ENCODE data around the gene DNAH2. TPM values are rescaled to one million over a fixed set of nuclear protein-coding genes. Genes with fewer than 3 reads are reported as not detected.
A peak's percentile ranks its signal among the peaks of the same experiment; 100 is the strongest.

DNAH2 gene
- total RNA-seq, 4 donors from 2014 or later = under 0.01 to 0.22 (median 0.20) TPM; not detected in 1

DNA sequence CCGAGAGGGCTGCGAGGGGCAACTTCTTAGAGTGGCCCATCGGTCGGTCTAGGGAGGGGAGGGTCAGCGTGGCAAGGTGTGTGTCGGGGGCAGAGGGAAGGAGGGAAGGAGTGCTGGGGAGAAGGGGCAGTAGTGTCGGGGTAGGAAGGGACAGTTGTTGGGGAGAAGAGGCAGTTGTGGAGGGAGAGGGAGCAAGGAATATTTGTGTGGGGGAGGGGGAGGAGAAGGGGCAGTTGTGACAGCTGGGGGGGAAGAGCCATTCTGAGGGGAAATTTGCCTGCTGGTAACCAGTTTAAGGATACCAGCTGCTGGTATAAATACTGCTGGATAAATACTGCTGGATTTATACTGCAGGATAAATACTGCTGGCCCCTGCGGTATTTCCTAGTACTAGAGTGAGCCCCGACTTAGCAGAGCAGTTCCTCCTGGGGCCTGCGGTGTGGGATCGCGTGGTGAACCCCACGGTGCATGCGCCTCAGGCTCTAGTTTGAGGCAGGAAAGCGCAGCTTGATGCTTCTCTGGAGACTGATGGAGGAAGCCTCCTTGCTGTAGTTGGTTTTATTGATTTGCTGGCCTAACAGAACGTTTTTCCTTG lies 309 bp downstream of the DNAH2 start:
- Histone ChIP-seq H3K9me3 (no peaks in the 10 kb centered on the region), H3K4me1 (peaks cover 16% of the 10 kb centered on the region in 2 donors), H3K4me3 (replicated peaks in 1 of 3) (peak overlapping the region in 2 of 3 donors; percentile 7 to 49), H3K27ac (no peak overlapping the region), H3K27me3 (no peaks in the 10 kb centered on the region), H3K36me3 (no peaks in the 10 kb centered on the region)
- WGBS, 2 donors = 8% methylated on average over 16 of the region's 16 CpGs
- intact Hi-C loops (cut with DNase I) = no loop called here
- DNase-seq = no peak
- no peak for TF ChIP-seq POLR2A (IDR thresholded peaks at IDR 0.05)
- TF ChIP-seq, protein P1, sequence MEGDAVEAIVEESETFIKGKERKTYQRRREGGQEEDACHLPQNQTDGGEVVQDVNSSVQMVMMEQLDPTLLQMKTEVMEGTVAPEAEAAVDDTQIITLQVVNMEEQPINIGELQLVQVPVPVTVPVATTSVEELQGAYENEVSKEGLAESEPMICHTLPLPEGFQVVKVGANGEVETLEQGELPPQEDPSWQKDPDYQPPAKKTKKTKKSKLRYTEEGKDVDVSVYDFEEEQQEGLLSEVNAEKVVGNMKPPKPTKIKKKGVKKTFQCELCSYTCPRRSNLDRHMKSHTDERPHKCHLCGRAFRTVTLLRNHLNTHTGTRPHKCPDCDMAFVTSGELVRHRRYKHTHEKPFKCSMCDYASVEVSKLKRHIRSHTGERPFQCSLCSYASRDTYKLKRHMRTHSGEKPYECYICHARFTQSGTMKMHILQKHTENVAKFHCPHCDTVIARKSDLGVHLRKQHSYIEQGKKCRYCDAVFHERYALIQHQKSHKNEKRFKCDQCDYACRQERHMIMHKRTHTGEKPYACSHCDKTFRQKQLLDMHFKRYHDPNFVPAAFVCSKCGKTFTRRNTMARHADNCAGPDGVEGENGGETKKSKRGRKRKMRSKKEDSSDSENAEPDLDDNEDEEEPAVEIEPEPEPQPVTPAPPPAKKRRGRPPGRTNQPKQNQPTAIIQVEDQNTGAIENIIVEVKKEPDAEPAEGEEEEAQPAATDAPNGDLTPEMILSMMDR (IDR thresholded peaks at IDR 0.05) = no peak

DNA sequence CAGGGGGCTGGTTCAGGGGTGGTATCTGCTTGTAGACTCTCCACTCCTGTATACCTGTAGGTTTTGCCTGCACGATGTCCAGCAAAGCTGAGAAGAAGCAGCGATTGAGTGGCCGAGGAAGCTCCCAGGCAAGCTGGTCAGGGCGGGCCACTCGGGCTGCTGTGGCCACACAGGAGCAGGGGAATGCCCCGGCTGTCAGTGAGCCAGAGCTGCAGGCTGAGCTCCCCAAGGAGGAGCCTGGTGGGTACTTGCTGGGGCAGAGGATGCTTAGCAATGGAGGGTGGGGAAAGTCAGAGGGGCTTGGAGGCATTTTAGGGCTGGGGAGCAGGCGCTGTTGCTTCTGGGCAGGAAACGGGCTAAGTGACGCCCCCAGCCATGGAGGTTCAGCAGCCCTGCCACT lies 2.1 kb downstream of the DNAH2 start:
- H3K27me3 ChIP-seq = no peaks in the 10 kb centered on the region
- WGBS, 2 donors = 60 to 71% methylated on average over 9 of the region's 9 CpGs
- no peak for DNase-seq
- H3K36me3 ChIP-seq = no peaks in the 10 kb centered on the region
- no peak overlapping the region for H3K27ac ChIP-seq
- H3K9me3 ChIP-seq = no peaks in the 10 kb centered on the region
- peaks cover 16% of the 10 kb centered on the region in 2 donors for H3K4me1 ChIP-seq
- intact Hi-C loops (cut with DNase I) = no loop called here
- no peak overlapping the region for H3K4me3 ChIP-seq (replicated peaks in 1 of 3)
- TF ChIP-seq, protein P1 (IDR thresholded peaks at IDR 0.05) = no peak
- TF ChIP-seq POLR2A (IDR thresholded peaks at IDR 0.05) = no peak

DNA sequence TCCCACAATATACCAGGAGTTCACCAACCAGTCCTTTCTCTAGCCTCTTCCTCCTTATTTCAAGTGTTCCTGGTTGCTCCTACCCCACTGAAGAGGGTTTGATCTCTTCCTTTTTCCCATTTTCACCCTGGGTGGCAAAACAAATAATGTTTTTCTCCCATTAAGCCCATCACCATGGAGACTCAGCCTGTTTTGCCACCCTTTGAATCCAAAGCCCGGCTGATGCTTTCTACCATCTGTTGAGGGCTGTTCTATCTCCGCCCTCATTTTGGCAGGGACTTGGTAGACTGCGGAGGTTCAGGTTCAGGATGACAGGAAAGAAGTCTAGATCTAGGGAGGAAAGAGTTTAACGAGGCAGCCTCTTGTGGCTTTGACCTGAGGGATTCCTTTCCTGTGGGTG lies 2.6 kb downstream of the DNAH2 start:
- intact Hi-C loops (cut with DNase I) = no loop called here
- no peak for DNase-seq
- Histone ChIP-seq H3K4me1 (peaks cover 16% of the 10 kb centered on the region in 2 donors), H3K27ac (no peak overlapping the region), H3K9me3 (no peaks in the 10 kb centered on the region), H3K36me3 (no peaks in the 10 kb centered on the region), H3K4me3 (replicated peaks in 1 of 3) (no peak overlapping the region), H3K27me3 (no peaks in the 10 kb centered on the region)
- no peak for TF ChIP-seq POLR2A (IDR thresholded peaks at IDR 0.05)
- TF ChIP-seq, protein P1 (IDR thresholded peaks at IDR 0.05) = no peak
- 57 to 64% methylated on average over 4 of the region's 4 CpGs for WGBS, 2 donors

DNA sequence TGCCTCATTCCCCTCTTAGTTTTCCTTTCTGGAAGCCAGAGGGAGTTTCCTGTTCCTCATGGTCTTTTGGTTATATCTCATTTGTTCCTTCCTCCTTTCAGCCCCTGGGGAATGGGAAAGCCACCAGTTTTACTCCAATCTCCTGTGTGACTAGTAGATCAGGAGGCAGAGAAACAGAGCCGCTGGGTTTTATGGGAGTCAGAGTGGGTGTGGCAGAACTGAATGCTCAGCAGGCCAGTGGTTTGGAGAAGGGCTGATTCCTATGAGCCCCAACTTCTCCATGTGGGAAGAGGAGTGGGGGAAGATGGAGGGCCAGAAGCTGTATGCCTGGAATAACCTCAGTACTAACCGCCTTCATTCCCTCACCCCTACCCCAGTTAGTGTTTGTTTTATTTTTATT lies 4.1 kb downstream of the DNAH2 start:
- 74 to 78% methylated on average over 2 of the region's 2 CpGs for WGBS, 2 donors
- no peak overlapping the region for H3K4me3 ChIP-seq (replicated peaks in 1 of 3)
- intact Hi-C loops (cut with DNase I) = no loop called here
- no peak for DNase-seq
- H3K27me3 ChIP-seq = no peaks in the 10 kb centered on the region
- H3K9me3 ChIP-seq = no peaks in the 10 kb centered on the region
- TF ChIP-seq POLR2A (IDR thresholded peaks at IDR 0.05) = no peak
- TF ChIP-seq, protein P1 (IDR thresholded peaks at IDR 0.05) = no peak
- H3K4me1 ChIP-seq = peaks cover 10 to 11% of the 10 kb centered on the region in 2 donors
- H3K36me3 ChIP-seq = no peaks in the 10 kb centered on the region
- H3K27ac ChIP-seq = no peak overlapping the region

DNA sequence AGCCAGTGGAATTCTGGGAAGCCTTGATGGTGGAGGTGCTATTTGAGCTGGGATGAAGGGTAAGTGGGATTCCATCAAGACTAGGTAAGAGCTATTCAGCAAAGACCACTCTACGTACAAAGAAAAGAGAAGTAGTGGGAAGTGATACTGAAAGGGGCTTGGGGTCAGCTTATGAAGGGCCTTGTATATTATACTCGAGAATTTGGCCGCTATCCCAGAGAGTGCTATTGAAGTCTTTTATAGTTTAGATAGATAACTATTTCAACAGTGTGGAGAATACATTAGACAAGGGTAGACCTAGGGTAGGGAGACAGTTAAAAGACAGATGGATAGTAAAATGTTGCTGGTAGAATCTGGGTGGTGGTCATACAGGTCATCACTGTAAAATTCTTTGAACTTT lies 10.3 kb downstream of the DNAH2 start:
- no peak overlapping the region for H3K27ac ChIP-seq
- intact Hi-C loops (cut with DNase I) = no loop called here
- WGBS, 2 donors = 51 to 56% methylated on average over 3 of the region's 3 CpGs
- no peaks in the 10 kb centered on the region for H3K36me3 ChIP-seq
- no peaks in the 10 kb centered on the region for H3K9me3 ChIP-seq
- H3K4me1 ChIP-seq = no peaks in the 10 kb centered on the region
- H3K4me3 ChIP-seq (replicated peaks in 1 of 3) = no peak overlapping the region
- DNase-seq = no peak
- TF ChIP-seq POLR2A (IDR thresholded peaks at IDR 0.05) = no peak
- TF ChIP-seq, protein P1 (IDR thresholded peaks at IDR 0.05) = no peak
- H3K27me3 ChIP-seq = no peaks in the 10 kb centered on the region
